WTC11 (cell line): Measurements from ENCODE around the gene RPN2. TPM values are rescaled to one million over a fixed set of nuclear protein-coding genes. Genes with fewer than 3 reads are reported as not detected.

Experiments
- ATAC-seq: fragments of 200-7000 bp; cut with Tn5 transposase; 2 replicates; pipeline ENCODE4 v1.10.0; 2021; ENCODE audit warnings: mild to moderate bottlenecking, moderate library complexity
- CTCF ChIA-PET: fragments of 300-600 bp; sonication (Branson Sonifier 250); formaldehyde crosslinking; loops from one replicate; lab custom pipeline; 2021; ENCODE audit warnings: antibody characterized with exemption; lab: Charles Lee
- POLR2A ChIA-PET: fragments of 350-600 bp; sonication (Branson Sonifier 250); formaldehyde crosslinking; loops from one replicate; lab custom pipeline; 2021; ENCODE audit warnings: antibody characterized with exemption; lab: Charles Lee
- DNase-seq: peaks from one replicate; pipeline ENCODE4 v3.0.0; 2021; ENCODE audit warnings: low spot score
- H3K27ac Mint-ChIP-seq: 2 replicates; pipeline ENCODE4 v1.8.0; 2021; ENCODE audit warnings: mixed read lengths
- H3K27me3 Mint-ChIP-seq: 2 replicates; pipeline ENCODE4 v1.8.0; 2021; ENCODE audit warnings: low read depth, mild to moderate bottlenecking, moderate library complexity, mixed read lengths
- H3K36me3 Mint-ChIP-seq: 2 replicates; pipeline ENCODE4 v1.8.0; 2021; ENCODE audit warnings: mixed read lengths
- H3K4me1 Mint-ChIP-seq: 2 replicates; pipeline ENCODE4 v1.8.0; 2022; ENCODE audit warnings: mixed read lengths
- H3K4me3 Mint-ChIP-seq: 2 replicates; pipeline ENCODE4 v1.8.0; 2021; ENCODE audit warnings: mild to moderate bottlenecking, moderate library complexity, mixed read lengths
- H3K9me3 Mint-ChIP-seq: 2 replicates; pipeline ENCODE4 v1.8.0; 2021; ENCODE audit warnings: mixed read lengths
- ATF1 ChIP-seq: sonication (generic); formaldehyde crosslinking; IDR thresholded peaks from 2 replicates; pipeline ENCODE4 v1.8.1; 2023; ENCODE audit warnings: mild to moderate bottlenecking, moderate library complexity, missing genetic modification reagents
- CREB1 ChIP-seq: sonication (generic); formaldehyde crosslinking; IDR thresholded peaks from 2 replicates; pipeline ENCODE4 v1.8.0; 2023; ENCODE audit warnings: mild to moderate bottlenecking, missing genetic modification reagents
- ESRRA ChIP-seq: sonication (generic); formaldehyde crosslinking; IDR thresholded peaks from 2 replicates; pipeline ENCODE4 v1.8.1; 2022; ENCODE audit warnings: mild to moderate bottlenecking, missing genetic modification reagents, borderline replicate concordance
- FOXJ3 ChIP-seq: sonication (generic); formaldehyde crosslinking; IDR thresholded peaks from 2 replicates; pipeline ENCODE4 v1.9.0; 2021; ENCODE audit warnings: missing genetic modification reagents, mild to moderate bottlenecking, borderline replicate concordance
- NFATC4 ChIP-seq: fragments of 250-450 bp; sonication (Bioruptor Pico); IDR thresholded peaks from 2 replicates; pipeline ENCODE4 v1.9.0; 2021; ENCODE audit warnings: mild to moderate bottlenecking
- NR1H2 ChIP-seq: sonication (generic); formaldehyde crosslinking; IDR thresholded peaks from 2 replicates; pipeline ENCODE4 v1.9.0; 2021; ENCODE audit warnings: mild to moderate bottlenecking, moderate library complexity, missing genetic modification reagents
- NR2C2 ChIP-seq: sonication (generic); formaldehyde crosslinking; IDR thresholded peaks from 2 replicates; pipeline ENCODE4 v1.8.0; 2022; ENCODE audit warnings: mild to moderate bottlenecking, missing genetic modification reagents
- SMAD4 ChIP-seq: sonication (generic); formaldehyde crosslinking; IDR thresholded peaks from 2 replicates; pipeline ENCODE4 v1.8.0; 2022; ENCODE audit warnings: mild to moderate bottlenecking, missing genetic modification reagents
- SOX15 ChIP-seq: fragments of 250-450 bp; sonication (Bioruptor Pico); IDR thresholded peaks from 2 replicates; pipeline ENCODE4 v1.9.0; 2021; ENCODE audit warnings: mild to moderate bottlenecking
- TCF7 ChIP-seq: sonication (generic); formaldehyde crosslinking; IDR thresholded peaks from 2 replicates; pipeline ENCODE4 v1.8.0; 2022; ENCODE audit warnings: mild to moderate bottlenecking, low read depth, missing genetic modification reagents, moderate library complexity
- total RNA-seq: library from RNA; stranded (reverse); gene quantifications from 3 replicates; pipeline ENCODE4 v1.2.3, GENCODE V29; 2021
- TF ChIP-seq, protein P1 (sequence below): sonication (generic); formaldehyde crosslinking; IDR thresholded peaks from 2 replicates; pipeline ENCODE4 v1.8.1; 2023; ENCODE audit warnings: mild to moderate bottlenecking, missing genetic modification reagents
- TF ChIP-seq, protein P2 (sequence below): sonication (generic); formaldehyde crosslinking; IDR thresholded peaks from 2 replicates; pipeline ENCODE4 v1.8.1; 2022; ENCODE audit warnings: mild to moderate bottlenecking, missing genetic modification reagents, moderate library complexity, borderline replicate concordance
- TF ChIP-seq, protein P3 (sequence below): sonication (generic); formaldehyde crosslinking; IDR thresholded peaks from 2 replicates; pipeline ENCODE4 v1.8.0; 2022; ENCODE audit warnings: missing genetic modification reagents
- TF ChIP-seq, protein P4 (sequence below): sonication (generic); formaldehyde crosslinking; IDR thresholded peaks from 2 replicates; pipeline ENCODE4 v1.8.1; 2022; ENCODE audit warnings: missing genetic modification reagents, borderline replicate concordance
- TF ChIP-seq, protein P5 (sequence below): sonication (generic); formaldehyde crosslinking; IDR thresholded peaks from 2 replicates; pipeline ENCODE4 v1.8.1; 2022; ENCODE audit warnings: low read depth, mild to moderate bottlenecking, moderate library complexity, missing genetic modification reagents, borderline replicate concordance
- TF ChIP-seq, protein P6 (sequence below): sonication (generic); formaldehyde crosslinking; IDR thresholded peaks from 2 replicates; pipeline ENCODE4 v1.8.1; 2022; ENCODE audit warnings: low read depth, missing genetic modification reagents, borderline replicate concordance
- TF ChIP-seq, protein P7 (sequence below): sonication (generic); formaldehyde crosslinking; conservative IDR thresholded peaks from 2 replicates; pipeline ENCODE4 v1.8.1; 2022; ENCODE audit warnings: mild to moderate bottlenecking, missing genetic modification reagents
- TF ChIP-seq, protein P8 (sequence below): sonication (generic); formaldehyde crosslinking; IDR thresholded peaks from 2 replicates; pipeline ENCODE4 v1.8.1; 2022; ENCODE audit warnings: mild to moderate bottlenecking, moderate library complexity, missing genetic modification reagents
- TF ChIP-seq, protein P9 (sequence below): fragments of 250-450 bp; sonication (Bioruptor Pico); IDR thresholded peaks from 2 replicates; pipeline ENCODE4 v2.1.2; 2022; ENCODE audit warnings: mild to moderate bottlenecking, moderate library complexity

RPN2 gene
- total RNA-seq, 1 experiment from 2014 or later, result 205 TPM

DNA sequence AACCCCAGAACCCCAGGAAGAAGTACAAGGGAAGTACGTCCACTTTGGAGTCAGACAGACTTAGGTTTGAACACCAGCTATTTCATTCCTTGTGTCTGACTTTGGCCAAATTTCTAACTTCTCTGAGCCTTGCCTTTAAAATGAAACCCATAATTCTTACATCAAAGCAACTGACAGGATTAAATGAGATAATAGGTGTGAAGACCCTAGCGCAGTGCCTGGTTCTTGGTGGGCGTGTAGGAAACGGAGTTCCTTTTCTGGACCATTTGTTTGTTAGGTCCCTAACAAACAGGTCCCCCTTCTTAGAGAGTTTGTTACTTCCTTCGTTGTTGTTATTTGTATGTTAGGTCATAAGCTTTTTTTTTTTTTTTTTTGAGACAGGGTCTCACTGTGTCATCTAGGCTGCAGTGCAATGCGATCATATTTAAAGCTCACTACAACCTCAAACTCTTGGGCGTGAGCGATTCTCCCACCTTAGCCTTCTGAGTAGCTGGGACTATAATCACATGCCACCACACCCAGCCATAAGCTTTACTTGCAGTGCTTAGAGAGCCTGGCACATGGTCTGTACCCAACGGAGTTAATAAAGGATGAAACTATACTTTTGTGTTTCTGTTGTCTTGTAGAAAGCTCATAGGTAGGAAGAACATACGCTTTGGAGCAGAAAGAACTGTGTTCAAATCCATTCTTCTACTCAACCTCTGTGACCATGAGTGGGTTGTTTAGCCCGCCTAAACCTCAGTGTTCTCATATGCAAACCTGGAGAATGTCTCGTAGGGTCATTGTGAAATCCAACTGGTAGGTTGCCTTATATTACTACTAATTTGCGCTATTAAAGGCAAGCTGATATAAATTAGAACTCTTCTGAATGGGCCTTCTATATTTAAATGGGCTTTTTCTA, 22.0 kb downstream of the RPN2 start (continued):
- TF ChIP-seq, protein P1, sequence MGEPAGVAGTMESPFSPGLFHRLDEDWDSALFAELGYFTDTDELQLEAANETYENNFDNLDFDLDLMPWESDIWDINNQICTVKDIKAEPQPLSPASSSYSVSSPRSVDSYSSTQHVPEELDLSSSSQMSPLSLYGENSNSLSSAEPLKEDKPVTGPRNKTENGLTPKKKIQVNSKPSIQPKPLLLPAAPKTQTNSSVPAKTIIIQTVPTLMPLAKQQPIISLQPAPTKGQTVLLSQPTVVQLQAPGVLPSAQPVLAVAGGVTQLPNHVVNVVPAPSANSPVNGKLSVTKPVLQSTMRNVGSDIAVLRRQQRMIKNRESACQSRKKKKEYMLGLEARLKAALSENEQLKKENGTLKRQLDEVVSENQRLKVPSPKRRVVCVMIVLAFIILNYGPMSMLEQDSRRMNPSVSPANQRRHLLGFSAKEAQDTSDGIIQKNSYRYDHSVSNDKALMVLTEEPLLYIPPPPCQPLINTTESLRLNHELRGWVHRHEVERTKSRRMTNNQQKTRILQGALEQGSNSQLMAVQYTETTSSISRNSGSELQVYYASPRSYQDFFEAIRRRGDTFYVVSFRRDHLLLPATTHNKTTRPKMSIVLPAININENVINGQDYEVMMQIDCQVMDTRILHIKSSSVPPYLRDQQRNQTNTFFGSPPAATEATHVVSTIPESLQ (CRISPR knock-in tag), result no peak
- no peak for TF ChIP-seq FOXJ3 (CRISPR knock-in tag)
- TF ChIP-seq, protein P2, sequence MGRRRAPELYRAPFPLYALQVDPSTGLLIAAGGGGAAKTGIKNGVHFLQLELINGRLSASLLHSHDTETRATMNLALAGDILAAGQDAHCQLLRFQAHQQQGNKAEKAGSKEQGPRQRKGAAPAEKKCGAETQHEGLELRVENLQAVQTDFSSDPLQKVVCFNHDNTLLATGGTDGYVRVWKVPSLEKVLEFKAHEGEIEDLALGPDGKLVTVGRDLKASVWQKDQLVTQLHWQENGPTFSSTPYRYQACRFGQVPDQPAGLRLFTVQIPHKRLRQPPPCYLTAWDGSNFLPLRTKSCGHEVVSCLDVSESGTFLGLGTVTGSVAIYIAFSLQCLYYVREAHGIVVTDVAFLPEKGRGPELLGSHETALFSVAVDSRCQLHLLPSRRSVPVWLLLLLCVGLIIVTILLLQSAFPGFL (CRISPR knock-in tag), result no peak
- TF ChIP-seq, protein P3, sequence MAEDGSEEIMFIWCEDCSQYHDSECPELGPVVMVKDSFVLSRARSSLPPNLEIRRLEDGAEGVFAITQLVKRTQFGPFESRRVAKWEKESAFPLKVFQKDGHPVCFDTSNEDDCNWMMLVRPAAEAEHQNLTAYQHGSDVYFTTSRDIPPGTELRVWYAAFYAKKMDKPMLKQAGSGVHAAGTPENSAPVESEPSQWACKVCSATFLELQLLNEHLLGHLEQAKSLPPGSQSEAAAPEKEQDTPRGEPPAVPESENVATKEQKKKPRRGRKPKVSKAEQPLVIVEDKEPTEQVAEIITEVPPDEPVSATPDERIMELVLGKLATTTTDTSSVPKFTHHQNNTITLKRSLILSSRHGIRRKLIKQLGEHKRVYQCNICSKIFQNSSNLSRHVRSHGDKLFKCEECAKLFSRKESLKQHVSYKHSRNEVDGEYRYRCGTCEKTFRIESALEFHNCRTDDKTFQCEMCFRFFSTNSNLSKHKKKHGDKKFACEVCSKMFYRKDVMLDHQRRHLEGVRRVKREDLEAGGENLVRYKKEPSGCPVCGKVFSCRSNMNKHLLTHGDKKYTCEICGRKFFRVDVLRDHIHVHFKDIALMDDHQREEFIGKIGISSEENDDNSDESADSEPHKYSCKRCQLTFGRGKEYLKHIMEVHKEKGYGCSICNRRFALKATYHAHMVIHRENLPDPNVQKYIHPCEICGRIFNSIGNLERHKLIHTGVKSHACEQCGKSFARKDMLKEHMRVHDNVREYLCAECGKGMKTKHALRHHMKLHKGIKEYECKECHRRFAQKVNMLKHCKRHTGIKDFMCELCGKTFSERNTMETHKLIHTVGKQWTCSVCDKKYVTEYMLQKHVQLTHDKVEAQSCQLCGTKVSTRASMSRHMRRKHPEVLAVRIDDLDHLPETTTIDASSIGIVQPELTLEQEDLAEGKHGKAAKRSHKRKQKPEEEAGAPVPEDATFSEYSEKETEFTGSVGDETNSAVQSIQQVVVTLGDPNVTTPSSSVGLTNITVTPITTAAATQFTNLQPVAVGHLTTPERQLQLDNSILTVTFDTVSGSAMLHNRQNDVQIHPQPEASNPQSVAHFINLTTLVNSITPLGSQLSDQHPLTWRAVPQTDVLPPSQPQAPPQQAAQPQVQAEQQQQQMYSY (CRISPR knock-in tag), result no peak
- TF ChIP-seq, protein P4, sequence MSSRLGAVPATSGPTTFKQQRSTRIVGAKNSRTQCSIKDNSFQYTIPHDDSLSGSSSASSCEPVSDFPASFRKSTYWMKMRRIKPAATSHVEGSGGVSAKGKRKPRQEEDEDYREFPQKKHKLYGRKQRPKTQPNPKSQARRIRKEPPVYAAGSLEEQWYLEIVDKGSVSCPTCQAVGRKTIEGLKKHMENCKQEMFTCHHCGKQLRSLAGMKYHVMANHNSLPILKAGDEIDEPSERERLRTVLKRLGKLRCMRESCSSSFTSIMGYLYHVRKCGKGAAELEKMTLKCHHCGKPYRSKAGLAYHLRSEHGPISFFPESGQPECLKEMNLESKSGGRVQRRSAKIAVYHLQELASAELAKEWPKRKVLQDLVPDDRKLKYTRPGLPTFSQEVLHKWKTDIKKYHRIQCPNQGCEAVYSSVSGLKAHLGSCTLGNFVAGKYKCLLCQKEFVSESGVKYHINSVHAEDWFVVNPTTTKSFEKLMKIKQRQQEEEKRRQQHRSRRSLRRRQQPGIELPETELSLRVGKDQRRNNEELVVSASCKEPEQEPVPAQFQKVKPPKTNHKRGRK (CRISPR knock-in tag), result no peak
- no peak for TF ChIP-seq ESRRA (CRISPR knock-in tag)
- TF ChIP-seq NR2C2 (CRISPR knock-in tag), result no peak
- TF ChIP-seq SOX15 (CRISPR knock-in tag), result no peak
- no peak for TF ChIP-seq ATF1 (CRISPR knock-in tag)
- TF ChIP-seq TCF7 (CRISPR knock-in tag), result no peak

DNA sequence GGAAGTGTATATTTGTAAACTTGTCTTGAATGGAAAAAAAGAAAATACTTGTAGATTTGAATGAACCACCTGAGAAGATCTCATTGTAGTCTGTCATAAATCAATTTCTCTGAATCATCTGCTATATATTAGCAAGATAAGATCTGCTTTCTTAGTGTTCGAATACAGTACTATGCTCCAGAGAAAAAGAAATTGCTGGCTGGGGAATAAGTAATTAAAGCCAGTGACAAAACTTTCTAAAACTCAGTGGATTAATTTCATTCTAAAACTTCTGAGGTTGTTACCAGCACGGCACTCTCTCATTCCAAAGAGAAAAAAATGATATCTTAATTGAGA, 22.7 kb downstream of the RPN2 start:
- no peak for ATAC-seq
- Mint-ChIP-seq H3K27ac (peak overlapping the region; percentile 71), H3K9me3 (no peaks in the 10 kb centered on the region), H3K27me3 (no peaks in the 10 kb centered on the region), H3K4me3 (no peak overlapping the region), H3K36me3 (peaks cover 70% of the 10 kb centered on the region), H3K4me1 (no peaks in the 10 kb centered on the region)
- ChIA-PET POLR2A (interaction anchor here (0.7 kb wide), 2 partner anchors 11 to 58 kb away, joined by 3 to 5 read pairs; no protein-coding TSS in a partner anchor), CTCF (interaction anchor here (1.4 kb wide), 1 partner anchor 10 kb away, joined by 10 read pairs; no protein-coding TSS in a partner anchor)
- DNase-seq, result no peak
- TF ChIP-seq SMAD4 (CRISPR knock-in tag), result no peak
- no peak for TF ChIP-seq CREB1 (CRISPR knock-in tag)
- TF ChIP-seq, protein P5, sequence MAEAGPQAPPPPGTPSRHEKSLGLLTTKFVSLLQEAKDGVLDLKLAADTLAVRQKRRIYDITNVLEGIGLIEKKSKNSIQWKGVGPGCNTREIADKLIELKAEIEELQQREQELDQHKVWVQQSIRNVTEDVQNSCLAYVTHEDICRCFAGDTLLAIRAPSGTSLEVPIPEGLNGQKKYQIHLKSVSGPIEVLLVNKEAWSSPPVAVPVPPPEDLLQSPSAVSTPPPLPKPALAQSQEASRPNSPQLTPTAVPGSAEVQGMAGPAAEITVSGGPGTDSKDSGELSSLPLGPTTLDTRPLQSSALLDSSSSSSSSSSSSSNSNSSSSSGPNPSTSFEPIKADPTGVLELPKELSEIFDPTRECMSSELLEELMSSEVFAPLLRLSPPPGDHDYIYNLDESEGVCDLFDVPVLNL (CRISPR knock-in tag), result no peak
- TF ChIP-seq, protein P6, sequence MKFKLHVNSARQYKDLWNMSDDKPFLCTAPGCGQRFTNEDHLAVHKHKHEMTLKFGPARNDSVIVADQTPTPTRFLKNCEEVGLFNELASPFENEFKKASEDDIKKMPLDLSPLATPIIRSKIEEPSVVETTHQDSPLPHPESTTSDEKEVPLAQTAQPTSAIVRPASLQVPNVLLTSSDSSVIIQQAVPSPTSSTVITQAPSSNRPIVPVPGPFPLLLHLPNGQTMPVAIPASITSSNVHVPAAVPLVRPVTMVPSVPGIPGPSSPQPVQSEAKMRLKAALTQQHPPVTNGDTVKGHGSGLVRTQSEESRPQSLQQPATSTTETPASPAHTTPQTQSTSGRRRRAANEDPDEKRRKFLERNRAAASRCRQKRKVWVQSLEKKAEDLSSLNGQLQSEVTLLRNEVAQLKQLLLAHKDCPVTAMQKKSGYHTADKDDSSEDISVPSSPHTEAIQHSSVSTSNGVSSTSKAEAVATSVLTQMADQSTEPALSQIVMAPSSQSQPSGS (CRISPR knock-in tag), result no peak
- TF ChIP-seq NR1H2, result no peak
- TF ChIP-seq, protein P7, sequence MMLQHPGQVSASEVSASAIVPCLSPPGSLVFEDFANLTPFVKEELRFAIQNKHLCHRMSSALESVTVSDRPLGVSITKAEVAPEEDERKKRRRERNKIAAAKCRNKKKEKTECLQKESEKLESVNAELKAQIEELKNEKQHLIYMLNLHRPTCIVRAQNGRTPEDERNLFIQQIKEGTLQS (CRISPR knock-in tag), result no peak
- TF ChIP-seq, protein P8, sequence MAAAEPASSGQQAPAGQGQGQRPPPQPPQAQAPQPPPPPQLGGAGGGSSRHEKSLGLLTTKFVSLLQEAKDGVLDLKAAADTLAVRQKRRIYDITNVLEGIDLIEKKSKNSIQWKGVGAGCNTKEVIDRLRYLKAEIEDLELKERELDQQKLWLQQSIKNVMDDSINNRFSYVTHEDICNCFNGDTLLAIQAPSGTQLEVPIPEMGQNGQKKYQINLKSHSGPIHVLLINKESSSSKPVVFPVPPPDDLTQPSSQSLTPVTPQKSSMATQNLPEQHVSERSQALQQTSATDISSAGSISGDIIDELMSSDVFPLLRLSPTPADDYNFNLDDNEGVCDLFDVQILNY (CRISPR knock-in tag), result no peak
- TF ChIP-seq, protein P9, sequence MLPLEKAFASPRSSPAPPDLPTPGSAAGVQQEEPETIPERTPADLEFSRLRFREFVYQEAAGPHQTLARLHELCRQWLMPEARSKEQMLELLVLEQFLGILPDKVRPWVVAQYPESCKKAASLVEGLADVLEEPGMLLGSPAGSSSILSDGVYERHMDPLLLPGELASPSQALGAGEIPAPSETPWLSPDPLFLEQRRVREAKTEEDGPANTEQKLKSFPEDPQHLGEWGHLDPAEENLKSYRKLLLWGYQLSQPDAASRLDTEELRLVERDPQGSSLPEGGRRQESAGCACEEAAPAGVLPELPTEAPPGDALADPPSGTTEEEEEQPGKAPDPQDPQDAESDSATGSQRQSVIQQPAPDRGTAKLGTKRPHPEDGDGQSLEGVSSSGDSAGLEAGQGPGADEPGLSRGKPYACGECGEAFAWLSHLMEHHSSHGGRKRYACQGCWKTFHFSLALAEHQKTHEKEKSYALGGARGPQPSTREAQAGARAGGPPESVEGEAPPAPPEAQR, result no peak
- no peak for TF ChIP-seq SOX15 (CRISPR knock-in tag)
- TF ChIP-seq FOXJ3 (CRISPR knock-in tag), result no peak
- no peak for TF ChIP-seq NFATC4 (CRISPR knock-in tag)
